ENCODE measurements around the gene PRMT9.

Gene PRMT9

GRCh38 chr4:147644471-147644870, 39.5 kb downstream of the PRMT9 start:
- H3K36me3 ChIP-seq (ENCODE audit: control insufficient read depth in 2 of 2, insufficient read depth in 1 of 2, low read length in 2 of 2) = peaks cover 0 to 30% of the 10 kb centered on the region in 2 experiments; a peak in 2 of 3 replicates

GRCh38 chr4:147643616-147644015, 40.3 kb downstream of the PRMT9 start:
- ChIA-PET POLR2A (interaction anchor here (0.6 kb wide), 1 partner anchor 803 kb away, joined by 4 read pairs; no protein-coding TSS in a partner anchor), CTCF (interaction anchor here (0.6 to 3.1 kb wide), 3 partner anchors 223 kb away, joined by 3 to 15 read pairs (median 4); no protein-coding TSS in a partner anchor)
- H3K4me1 ChIP-seq (ENCODE audit: control insufficient read depth, insufficient read depth, low read length) = no peaks in the 10 kb centered on the region
- H3K4me3 ChIP-seq (ENCODE audit: low read depth, low read length) = no peak overlapping the region
- no peak overlapping the region for H3K27ac ChIP-seq (ENCODE audit: extremely low read depth, low read depth, low read length)
- H3K36me3 ChIP-seq (ENCODE audit: control insufficient read depth in 2 of 2, insufficient read depth in 1 of 2, low read length in 2 of 2) = peaks cover 0 to 32% of the 10 kb centered on the region in 2 experiments; a peak in 2 of 3 replicates
- no peaks in the 10 kb centered on the region for H3K9me3 ChIP-seq (ENCODE audit: control insufficient read depth, insufficient read depth, low read depth, low read length)
- TF ChIP-seq ZNF248 (tag by site-specific recombination; IDR thresholded peaks at IDR 0.05) (no peak), ZNF157 (tag by site-specific recombination; IDR thresholded peaks at IDR 0.05) (no peak), ZSCAN30 (tag by site-specific recombination; IDR thresholded peaks at IDR 0.05) (no peak), ZNF398 (tag by site-specific recombination; IDR thresholded peaks at IDR 0.05) (no peak), ZNF768 (tag by site-specific recombination; IDR thresholded peaks at IDR 0.05) (no peak), ZNF626 (tag by site-specific recombination; IDR thresholded peaks at IDR 0.05) (no peak), HIC1 (tag by site-specific recombination; IDR thresholded peaks at IDR 0.05) (no peak), ZNF140 (tag by site-specific recombination; IDR thresholded peaks at IDR 0.05) (no peak), ZNF121 (tag by site-specific recombination; IDR thresholded peaks at IDR 0.05) (no peak), KLF1 (tag by site-specific recombination; IDR thresholded peaks at IDR 0.05) (no peak), IKZF3 (tag by site-specific recombination; IDR thresholded peaks at IDR 0.05) (no peak), YY1 (tag by site-specific recombination; IDR thresholded peaks at IDR 0.05) (no peak), KLF10 (tag by site-specific recombination; IDR thresholded peaks at IDR 0.05) (no peak), ZNF701 (tag by site-specific recombination; IDR thresholded peaks at IDR 0.05) (no peak)

More at GRCh38 chr4:147644471-147644870, 39.5 kb downstream of the PRMT9 start:
- Histone ChIP-seq H3K9me3 (ENCODE audit: control insufficient read depth, insufficient read depth, low read depth, low read length) (no peaks in the 10 kb centered on the region), H3K4me1 (ENCODE audit: control insufficient read depth, insufficient read depth, low read length) (no peaks in the 10 kb centered on the region), H3K4me3 (ENCODE audit: low read depth, low read length) (no peak overlapping the region), H3K27ac (ENCODE audit: extremely low read depth, low read depth, low read length) (no peak overlapping the region)
- ChIA-PET POLR2A (interaction anchor here (0.6 kb wide), 1 partner anchor 802 kb away, joined by 4 read pairs; no protein-coding TSS in a partner anchor), CTCF (interaction anchor here (3.1 kb wide), 1 partner anchor 222 kb away, joined by 15 read pairs; no protein-coding TSS in a partner anchor)
- TF ChIP-seq PRDM10 (tag by site-specific recombination; IDR thresholded peaks at IDR 0.05) = no peak
- TF ChIP-seq TCF7L2 (IDR thresholded peaks at IDR 0.05; ENCODE audit: borderline replicate concordance, low read depth, low read length) = no peak
- no peak for TF ChIP-seq MEIS1 (CRISPR knock-in tag; IDR thresholded peaks at IDR 0.05; ENCODE audit: borderline replicate concordance)
- no peak for TF ChIP-seq MZF1 (tag by site-specific recombination; IDR thresholded peaks at IDR 0.05; ENCODE audit: borderline replicate concordance)
- no peak for TF ChIP-seq ZNF544 (tag by site-specific recombination; IDR thresholded peaks at IDR 0.05)
- TF ChIP-seq INSM2 (tag by site-specific recombination; IDR thresholded peaks at IDR 0.05) = no peak
- no peak for TF ChIP-seq ZNF221 (tag by site-specific recombination; IDR thresholded peaks at IDR 0.05; ENCODE audit: borderline replicate concordance)
